SIG-M5 treated with dmso at 0.1 percent for 504 hours (cell line): Measurements from ENCODE around the gene PAGE2B.
"Not testable (repeated sequence)": the region's sequence is repeated elsewhere in the genome, so short reads cannot be mapped to it uniquely, and the experiment has no call there.

Experiments used
- DNase-seq: peaks from one replicate; lab custom pipeline; 2025; ENCODE audit not compliant: unreplicated experiment; lab: John Stamatoyannopoulos, UW

PAGE2B gene

GRCh38 chrX:55074851-55075467 lies at the start of gene PAGE2B:
PAGE2B (plus strand) TSS chrX:55075030; CDS start chrX:55076042, 1,012 bp downstream.
- no peak for DNase-seq

- no peak for DNase-seq
Measured at GRCh38 chrX:55026143-55026542, 48.7 kb upstream of the PAGE2B start.

GRCh38 chrX:55026840-55027239 lies 48.0 kb upstream of the PAGE2B start:
- no peak for DNase-seq

- no peak for DNase-seq
Measured at GRCh38 chrX:55028040-55028439, 46.8 kb upstream of the PAGE2B start.

GRCh38 chrX:55028611-55029010 lies 46.2 kb upstream of the PAGE2B start:
- DNase-seq, result no peak

GRCh38 chrX:55029291-55029690 lies 45.5 kb upstream of the PAGE2B start:
- no peak for DNase-seq

- no peak for DNase-seq
Measured at GRCh38 chrX:55030271-55031205, 44.3 kb upstream of the PAGE2B start, which contains the start of gene ALAS2. ALAS2 (minus strand) TSS chrX:55030977; CDS start chrX:55026000, 4,977 bp downstream.

GRCh38 chrX:55033429-55033828 lies 41.4 kb upstream of the PAGE2B start:
- DNase-seq, result no peak

GRCh38 chrX:55039471-55039870 lies 35.4 kb upstream of the PAGE2B start:
- DNase-seq, result no peak

- DNase-seq, result no peak
Measured at GRCh38 chrX:55041514-55041913, 33.3 kb upstream of the PAGE2B start.

- not testable (repeated sequence) for DNase-seq
Measured at GRCh38 chrX:55050599-55050998, 24.2 kb upstream of the PAGE2B start.

- DNase-seq, result no peak
Measured at GRCh38 chrX:55056820-55057674, 17.8 kb upstream of the PAGE2B start.

GRCh38 chrX:55057675-55058249 lies 17.1 kb upstream of the PAGE2B start:
- peak; percentile 22 for DNase-seq

- not testable (repeated sequence) for DNase-seq
Measured at GRCh38 chrX:55067180-55067579, 7.7 kb upstream of the PAGE2B start.

- DNase-seq, result no peak
Measured at GRCh38 chrX:55072286-55072685, 2.5 kb upstream of the PAGE2B start.

GRCh38 chrX:55088795-55089489 lies 14.1 kb downstream of the PAGE2B start, which contains the start of gene PAGE2:
PAGE2 (plus strand) TSS chrX:55089018; CDS start chrX:55090021, 1,003 bp downstream.
- DNase-seq, result no peak

GRCh38 chrX:55098691-55099090 lies 23.9 kb downstream of the PAGE2B start:
- no peak for DNase-seq

GRCh38 chrX:55099162-55099561 lies 24.3 kb downstream of the PAGE2B start:
- no peak for DNase-seq

- DNase-seq, result no peak
Measured at GRCh38 chrX:55102754-55103153, 27.9 kb downstream of the PAGE2B start.

- DNase-seq, result no peak
Measured at GRCh38 chrX:55107262-55107661, 32.4 kb downstream of the PAGE2B start.
